Fibroblast of lung (primary cell): ENCODE results near the gene NCKAP5.

Source experiments
- EZH2 ChIP-seq: IDR thresholded peaks from 2 replicates; pipeline ENCODE4 v1.5.1; 2012; ENCODE audit warnings: low read length, control low read depth, mild to moderate bottlenecking; ENCODE audit errors: missing control alignments
- TF ChIP-seq, protein P1 (sequence below), 2 donors: IDR thresholded peaks in 1 of 2; conservative IDR thresholded peaks in 1 of 2; 1 replicate in 1 of 2; 2 replicates in 1 of 2; pipeline ENCODE4 v1.5.1; 2011 to 2012; ENCODE audit warnings: low read length in 2 of 2, control low read depth in 1 of 2, inconsistent platforms in 1 of 2, low read depth in 1 of 2, mild to moderate bottlenecking in 1 of 2

DNA sequence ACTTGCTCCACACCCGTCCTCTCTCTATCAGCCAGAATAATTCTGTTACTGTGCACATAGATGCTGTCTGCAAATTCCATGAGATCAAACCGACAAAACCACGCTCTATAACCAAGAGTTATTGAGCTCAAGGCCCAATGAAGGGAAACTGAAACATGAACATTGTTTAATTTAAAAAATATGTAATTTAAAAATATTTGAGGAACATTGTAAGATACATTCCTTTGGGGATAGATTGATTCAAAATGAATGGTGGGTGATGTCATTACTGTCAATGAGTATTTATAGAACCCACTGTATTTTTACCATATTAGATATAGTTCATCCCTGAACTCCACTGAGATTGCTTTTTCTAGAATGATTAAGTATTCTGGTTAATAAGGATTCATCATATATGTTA is 50.4 kb downstream of the NCKAP5 start:
- TF ChIP-seq, protein P1, sequence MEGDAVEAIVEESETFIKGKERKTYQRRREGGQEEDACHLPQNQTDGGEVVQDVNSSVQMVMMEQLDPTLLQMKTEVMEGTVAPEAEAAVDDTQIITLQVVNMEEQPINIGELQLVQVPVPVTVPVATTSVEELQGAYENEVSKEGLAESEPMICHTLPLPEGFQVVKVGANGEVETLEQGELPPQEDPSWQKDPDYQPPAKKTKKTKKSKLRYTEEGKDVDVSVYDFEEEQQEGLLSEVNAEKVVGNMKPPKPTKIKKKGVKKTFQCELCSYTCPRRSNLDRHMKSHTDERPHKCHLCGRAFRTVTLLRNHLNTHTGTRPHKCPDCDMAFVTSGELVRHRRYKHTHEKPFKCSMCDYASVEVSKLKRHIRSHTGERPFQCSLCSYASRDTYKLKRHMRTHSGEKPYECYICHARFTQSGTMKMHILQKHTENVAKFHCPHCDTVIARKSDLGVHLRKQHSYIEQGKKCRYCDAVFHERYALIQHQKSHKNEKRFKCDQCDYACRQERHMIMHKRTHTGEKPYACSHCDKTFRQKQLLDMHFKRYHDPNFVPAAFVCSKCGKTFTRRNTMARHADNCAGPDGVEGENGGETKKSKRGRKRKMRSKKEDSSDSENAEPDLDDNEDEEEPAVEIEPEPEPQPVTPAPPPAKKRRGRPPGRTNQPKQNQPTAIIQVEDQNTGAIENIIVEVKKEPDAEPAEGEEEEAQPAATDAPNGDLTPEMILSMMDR (conservative IDR thresholded peaks at IDR 0.05 in 1 of 2, IDR thresholded peaks at IDR 0.05 in 1 of 2; ENCODE audit: low read depth in 1 of 2, low read length in 2 of 2) = no peak
- no peak for TF ChIP-seq EZH2
